C4-2B (cell line): Measurements from ENCODE around the gene DOCK3.

Experiments
- H3K27ac ChIP-seq: fragments of 450-650 bp; 2 replicates; pipeline ENCODE4 v1.5.1; 2017
- ZFX ChIP-seq: fragments of 450-650 bp; IDR thresholded peaks from 2 replicates; pipeline ENCODE4 v1.6.1; 2017
- TF ChIP-seq, protein P1 (sequence below): fragments of 450-650 bp; conservative IDR thresholded peaks from 2 replicates; pipeline ENCODE4 v1.5.1; 2017; ENCODE audit warnings: mild to moderate bottlenecking

DOCK3 gene

DNA sequence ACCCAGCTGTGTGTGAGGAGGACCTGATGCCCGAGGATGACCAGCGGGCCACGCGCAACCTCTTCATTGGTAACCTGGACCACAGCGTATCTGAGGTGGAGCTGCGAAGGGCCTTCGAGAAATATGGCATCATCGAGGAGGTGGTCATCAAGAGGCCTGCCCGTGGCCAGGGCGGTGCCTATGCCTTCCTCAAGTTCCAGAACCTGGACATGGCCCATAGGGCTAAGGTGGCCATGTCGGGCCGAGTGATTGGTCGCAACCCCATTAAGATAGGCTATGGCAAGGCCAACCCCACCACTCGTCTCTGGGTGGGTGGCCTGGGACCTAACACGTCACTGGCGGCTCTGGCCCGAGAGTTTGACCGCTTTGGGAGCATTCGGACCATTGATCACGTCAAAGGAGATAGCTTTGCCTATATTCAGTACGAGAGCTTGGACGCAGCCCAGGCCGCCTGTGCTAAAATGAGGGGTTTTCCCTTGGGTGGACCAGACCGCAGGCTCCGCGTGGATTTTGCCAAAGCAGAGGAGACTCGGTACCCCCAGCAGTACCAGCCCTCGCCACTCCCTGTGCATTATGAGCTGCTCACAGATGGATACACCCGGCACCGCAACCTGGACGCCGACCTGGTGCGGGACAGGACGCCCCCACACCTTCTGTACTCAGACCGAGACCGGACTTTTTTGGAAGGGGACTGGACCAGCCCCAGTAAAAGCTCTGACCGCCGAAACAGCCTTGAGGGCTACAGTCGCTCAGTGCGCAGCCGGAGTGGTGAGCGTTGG, 717.8 kb downstream of the DOCK3 start:
- H3K27ac ChIP-seq, result peak overlapping the region; percentile 97

DNA sequence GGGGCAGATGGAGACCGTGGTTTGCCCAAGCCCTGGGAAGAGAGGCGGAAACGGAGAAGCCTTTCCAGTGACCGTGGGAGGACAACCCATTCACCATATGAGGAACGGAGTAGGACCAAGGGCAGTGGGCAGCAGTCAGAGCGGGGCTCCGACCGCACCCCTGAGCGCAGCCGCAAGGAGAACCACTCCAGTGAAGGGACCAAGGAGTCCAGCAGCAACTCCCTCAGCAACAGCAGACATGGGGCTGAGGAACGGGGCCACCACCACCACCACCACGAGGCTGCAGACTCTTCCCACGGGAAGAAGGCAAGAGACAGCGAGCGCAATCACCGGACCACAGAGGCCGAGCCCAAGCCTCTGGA, 718.4 kb downstream of the DOCK3 start:
- H3K27ac ChIP-seq, result no peak overlapping the region
- TF ChIP-seq, protein P1, sequence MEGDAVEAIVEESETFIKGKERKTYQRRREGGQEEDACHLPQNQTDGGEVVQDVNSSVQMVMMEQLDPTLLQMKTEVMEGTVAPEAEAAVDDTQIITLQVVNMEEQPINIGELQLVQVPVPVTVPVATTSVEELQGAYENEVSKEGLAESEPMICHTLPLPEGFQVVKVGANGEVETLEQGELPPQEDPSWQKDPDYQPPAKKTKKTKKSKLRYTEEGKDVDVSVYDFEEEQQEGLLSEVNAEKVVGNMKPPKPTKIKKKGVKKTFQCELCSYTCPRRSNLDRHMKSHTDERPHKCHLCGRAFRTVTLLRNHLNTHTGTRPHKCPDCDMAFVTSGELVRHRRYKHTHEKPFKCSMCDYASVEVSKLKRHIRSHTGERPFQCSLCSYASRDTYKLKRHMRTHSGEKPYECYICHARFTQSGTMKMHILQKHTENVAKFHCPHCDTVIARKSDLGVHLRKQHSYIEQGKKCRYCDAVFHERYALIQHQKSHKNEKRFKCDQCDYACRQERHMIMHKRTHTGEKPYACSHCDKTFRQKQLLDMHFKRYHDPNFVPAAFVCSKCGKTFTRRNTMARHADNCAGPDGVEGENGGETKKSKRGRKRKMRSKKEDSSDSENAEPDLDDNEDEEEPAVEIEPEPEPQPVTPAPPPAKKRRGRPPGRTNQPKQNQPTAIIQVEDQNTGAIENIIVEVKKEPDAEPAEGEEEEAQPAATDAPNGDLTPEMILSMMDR, result no peak
- TF ChIP-seq ZFX, result no peak

More for the DNA sequence above, 717.8 kb downstream of the DOCK3 start:
- TF ChIP-seq ZFX, result no peak
- TF ChIP-seq, protein P1, result no peak

DNA sequence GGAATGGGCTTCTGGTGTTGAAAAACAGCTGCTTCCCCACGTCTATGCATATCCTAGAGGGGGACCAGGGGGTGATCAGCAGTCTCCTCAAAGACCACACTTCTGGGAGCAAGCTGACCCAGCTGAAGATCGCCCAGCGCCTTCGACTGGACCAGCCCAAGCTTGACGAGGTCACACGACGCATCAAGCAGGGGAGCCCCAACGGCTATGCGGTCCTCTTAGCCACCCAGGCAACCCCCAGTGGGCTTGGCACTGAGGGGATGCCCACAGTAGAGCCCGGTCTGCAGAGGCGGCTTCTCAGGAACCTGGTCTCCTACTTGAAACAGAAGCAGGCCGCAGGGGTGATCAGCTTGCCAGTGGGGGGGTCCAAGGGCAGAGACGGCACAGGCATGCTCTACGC, 718.8 kb downstream of the DOCK3 start:
- no peak overlapping the region for H3K27ac ChIP-seq
- no peak for TF ChIP-seq ZFX
- TF ChIP-seq, protein P1, result no peak

DNA sequence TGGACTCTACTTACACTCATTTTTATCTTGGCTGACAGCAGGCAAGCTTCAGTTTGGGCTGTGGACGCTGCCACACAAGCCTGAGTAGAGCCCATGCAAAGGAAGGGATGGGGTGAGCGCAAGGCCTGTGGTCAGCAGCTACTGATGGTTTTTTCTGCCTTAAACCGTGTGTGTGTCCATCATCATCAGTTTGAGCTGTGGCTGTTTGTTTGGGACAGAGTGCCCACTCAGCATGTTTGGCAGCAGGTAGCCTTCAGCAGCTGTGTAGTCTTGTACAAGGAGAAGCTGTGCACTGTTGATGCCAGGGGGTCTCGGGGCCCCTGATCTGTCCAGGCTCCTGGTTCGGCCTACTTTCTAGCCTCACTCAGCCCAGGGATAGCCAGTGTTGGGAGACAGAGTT, 719.8 kb downstream of the DOCK3 start:
- no peak for TF ChIP-seq ZFX
- TF ChIP-seq, protein P1, result no peak
- no peak overlapping the region for H3K27ac ChIP-seq

GRCh38 chr3:51395493-51396213, 720.9 kb downstream of the DOCK3 start:
- no peak for TF ChIP-seq ZFX
- TF ChIP-seq, protein P1, result no peak
- H3K27ac ChIP-seq, result no peak overlapping the region

- TF ChIP-seq, protein P1, result no peak
- no peak for TF ChIP-seq ZFX
- no peak overlapping the region for H3K27ac ChIP-seq
These were observed 721.7 kb downstream of the DOCK3 start for GRCh38 chr3:51396401-51396800.

DNA sequence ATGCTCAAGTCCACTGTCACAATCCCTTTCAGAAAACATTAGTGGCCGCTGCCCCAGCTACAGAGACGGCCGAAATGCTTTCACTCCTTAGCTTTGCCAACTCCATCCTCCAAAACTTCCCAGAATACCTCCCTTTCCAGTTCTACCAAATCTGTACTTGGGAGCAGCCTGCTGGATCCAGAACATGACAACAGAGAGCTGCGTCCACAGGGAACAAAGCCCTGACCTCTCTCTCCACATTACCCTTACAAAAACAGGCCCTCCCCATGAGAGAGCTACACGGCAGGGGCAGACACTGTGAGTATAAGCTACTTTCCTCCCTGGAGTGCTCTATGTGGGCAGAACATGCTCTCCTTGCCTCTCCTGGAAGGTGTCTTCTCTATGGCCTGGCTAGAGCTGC, 722.7 kb downstream of the DOCK3 start:
- no peak overlapping the region for H3K27ac ChIP-seq
- no peak for TF ChIP-seq ZFX
- TF ChIP-seq, protein P1, result no peak
